RWPE2 (cell line): Measurements from ENCODE around the gene MIB2.

ENCODE experiments used
- ATAC-seq: fragments of 200-7000 bp; cut with Tn5 transposase; 3 replicates; pipeline ENCODE4 v1.9.1; 2021; ENCODE audit warnings: low read depth
- DNase-seq: peaks from one replicate; pipeline ENCODE4 v3.0.0-alpha.2; 2020; ENCODE audit warnings: low spot score
- H3K27ac ChIP-seq: fragments of 450-650 bp; 2 replicates; pipeline ENCODE4 v1.5.1; 2017; ENCODE audit warnings: mild to moderate bottlenecking; ENCODE audit not compliant: poor library complexity, severe bottlenecking
- H3K27me3 ChIP-seq: fragments of 250-450 bp; sonication (Bioruptor Pico); 2 replicates; pipeline ENCODE4 v1.5.1; 2021; ENCODE audit warnings: mild to moderate bottlenecking, moderate library complexity; ENCODE audit not compliant: insufficient read depth, poor library complexity, severe bottlenecking
- H3K36me3 ChIP-seq: fragments of 250-450 bp; sonication (Bioruptor Pico); 2 replicates; pipeline ENCODE4 v1.5.1; 2020; ENCODE audit warnings: low read depth, mild to moderate bottlenecking, moderate library complexity
- H3K4me1 ChIP-seq: fragments of 250-450 bp; sonication (Bioruptor Pico); 2 replicates; pipeline ENCODE4 v1.5.1; 2021; ENCODE audit warnings: mild to moderate bottlenecking, moderate library complexity; ENCODE audit not compliant: insufficient read depth, poor library complexity, severe bottlenecking
- H3K4me3 ChIP-seq: fragments of 250-450 bp; sonication (Bioruptor Pico); 2 replicates; pipeline ENCODE4 v1.5.1; 2021; ENCODE audit warnings: mild to moderate bottlenecking, moderate library complexity; ENCODE audit not compliant: severe bottlenecking
- H3K9me3 ChIP-seq: fragments of 250-450 bp; sonication (Bioruptor Pico); 2 replicates; pipeline ENCODE4 v1.5.1; 2021; ENCODE audit warnings: mild to moderate bottlenecking, moderate library complexity; ENCODE audit not compliant: severe bottlenecking
- TF ChIP-seq, protein P1 (sequence below): fragments of 450-650 bp; IDR thresholded peaks from one replicate; pipeline ENCODE4 v1.5.1; 2017; ENCODE audit warnings: mild to moderate bottlenecking, moderate library complexity; ENCODE audit not compliant: poor library complexity, severe bottlenecking

The MIB2 gene

GRCh38 chr1:1582585-1583346, 32.5 kb upstream of the MIB2 start:
- Histone ChIP-seq H3K36me3 (no peaks in the 10 kb centered on the region), H3K27me3 (no peaks in the 10 kb centered on the region), H3K9me3 (no peaks in the 10 kb centered on the region), H3K4me3 (no peak overlapping the region), H3K27ac (no peak overlapping the region), H3K4me1 (no peaks in the 10 kb centered on the region)
- DNase-seq, result no peak
- ATAC-seq, result no peak
- TF ChIP-seq, protein P1, sequence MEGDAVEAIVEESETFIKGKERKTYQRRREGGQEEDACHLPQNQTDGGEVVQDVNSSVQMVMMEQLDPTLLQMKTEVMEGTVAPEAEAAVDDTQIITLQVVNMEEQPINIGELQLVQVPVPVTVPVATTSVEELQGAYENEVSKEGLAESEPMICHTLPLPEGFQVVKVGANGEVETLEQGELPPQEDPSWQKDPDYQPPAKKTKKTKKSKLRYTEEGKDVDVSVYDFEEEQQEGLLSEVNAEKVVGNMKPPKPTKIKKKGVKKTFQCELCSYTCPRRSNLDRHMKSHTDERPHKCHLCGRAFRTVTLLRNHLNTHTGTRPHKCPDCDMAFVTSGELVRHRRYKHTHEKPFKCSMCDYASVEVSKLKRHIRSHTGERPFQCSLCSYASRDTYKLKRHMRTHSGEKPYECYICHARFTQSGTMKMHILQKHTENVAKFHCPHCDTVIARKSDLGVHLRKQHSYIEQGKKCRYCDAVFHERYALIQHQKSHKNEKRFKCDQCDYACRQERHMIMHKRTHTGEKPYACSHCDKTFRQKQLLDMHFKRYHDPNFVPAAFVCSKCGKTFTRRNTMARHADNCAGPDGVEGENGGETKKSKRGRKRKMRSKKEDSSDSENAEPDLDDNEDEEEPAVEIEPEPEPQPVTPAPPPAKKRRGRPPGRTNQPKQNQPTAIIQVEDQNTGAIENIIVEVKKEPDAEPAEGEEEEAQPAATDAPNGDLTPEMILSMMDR, result no peak

- H3K27ac ChIP-seq, result no peak overlapping the region
- H3K9me3 ChIP-seq, result no peaks in the 10 kb centered on the region
- TF ChIP-seq, protein P1, result no peak
- no peaks in the 10 kb centered on the region for H3K36me3 ChIP-seq
- no peak overlapping the region for H3K4me3 ChIP-seq
- H3K27me3 ChIP-seq, result no peaks in the 10 kb centered on the region
- no peaks in the 10 kb centered on the region for H3K4me1 ChIP-seq
- ATAC-seq (no peak), DNase-seq (no peak)
Measured at GRCh38 chr1:1583347-1584010, 31.8 kb upstream of the MIB2 start.

DNA sequence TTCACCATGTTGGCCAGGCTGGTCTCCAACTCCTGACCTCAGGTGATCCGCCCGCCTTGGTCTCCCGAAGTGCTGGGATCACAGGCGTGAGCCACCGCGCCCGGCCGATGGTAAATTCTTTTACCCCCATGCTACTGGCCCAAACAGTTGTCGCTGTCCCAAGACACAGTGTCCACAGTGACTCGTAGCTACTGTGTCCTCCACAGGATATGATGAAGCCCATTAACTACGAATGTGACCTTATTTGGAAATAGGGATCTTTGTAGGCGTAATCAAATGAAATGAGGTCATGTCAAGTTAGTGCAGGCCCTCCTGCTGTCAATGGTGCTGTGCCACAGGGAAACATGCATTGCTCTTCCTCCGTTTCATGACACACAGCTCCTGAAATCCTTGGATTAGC, 23.8 kb upstream of the MIB2 start:
- TF ChIP-seq, protein P1, result no peak

GRCh38 chr1:1593834-1594601, 21.3 kb upstream of the MIB2 start:
- Histone ChIP-seq H3K36me3 (no peaks in the 10 kb centered on the region), H3K4me1 (no peaks in the 10 kb centered on the region), H3K4me3 (no peak overlapping the region), H3K9me3 (no peaks in the 10 kb centered on the region), H3K27ac (no peak overlapping the region), H3K27me3 (no peaks in the 10 kb centered on the region)
- DNase-seq (peak; percentile 70), ATAC-seq (peak; percentile 20; the same call in 1 of the 3 replicates)
- TF ChIP-seq, protein P1, result no peak

More for the DNA sequence above, 23.8 kb upstream of the MIB2 start:
- H3K9me3 ChIP-seq, result no peaks in the 10 kb centered on the region
- no peaks in the 10 kb centered on the region for H3K4me1 ChIP-seq
- H3K27ac ChIP-seq, result no peak overlapping the region
- H3K4me3 ChIP-seq, result no peak overlapping the region
- no peak for DNase-seq
- no peaks in the 10 kb centered on the region for H3K36me3 ChIP-seq
- H3K27me3 ChIP-seq, result no peaks in the 10 kb centered on the region
- ATAC-seq, result peak; percentile 29; the same call in 1 of the 3 replicates
